ENCODE results near the gene NFE2L3.
A peak's percentile ranks its signal among the peaks of the same experiment; 100 is the strongest.
"Not testable (repeated sequence)": the region's sequence is repeated elsewhere in the genome, so short reads cannot be mapped to it uniquely, and the experiment has no call there.

Gene NFE2L3, protein sequence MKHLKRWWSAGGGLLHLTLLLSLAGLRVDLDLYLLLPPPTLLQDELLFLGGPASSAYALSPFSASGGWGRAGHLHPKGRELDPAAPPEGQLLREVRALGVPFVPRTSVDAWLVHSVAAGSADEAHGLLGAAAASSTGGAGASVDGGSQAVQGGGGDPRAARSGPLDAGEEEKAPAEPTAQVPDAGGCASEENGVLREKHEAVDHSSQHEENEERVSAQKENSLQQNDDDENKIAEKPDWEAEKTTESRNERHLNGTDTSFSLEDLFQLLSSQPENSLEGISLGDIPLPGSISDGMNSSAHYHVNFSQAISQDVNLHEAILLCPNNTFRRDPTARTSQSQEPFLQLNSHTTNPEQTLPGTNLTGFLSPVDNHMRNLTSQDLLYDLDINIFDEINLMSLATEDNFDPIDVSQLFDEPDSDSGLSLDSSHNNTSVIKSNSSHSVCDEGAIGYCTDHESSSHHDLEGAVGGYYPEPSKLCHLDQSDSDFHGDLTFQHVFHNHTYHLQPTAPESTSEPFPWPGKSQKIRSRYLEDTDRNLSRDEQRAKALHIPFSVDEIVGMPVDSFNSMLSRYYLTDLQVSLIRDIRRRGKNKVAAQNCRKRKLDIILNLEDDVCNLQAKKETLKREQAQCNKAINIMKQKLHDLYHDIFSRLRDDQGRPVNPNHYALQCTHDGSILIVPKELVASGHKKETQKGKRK

DNA sequence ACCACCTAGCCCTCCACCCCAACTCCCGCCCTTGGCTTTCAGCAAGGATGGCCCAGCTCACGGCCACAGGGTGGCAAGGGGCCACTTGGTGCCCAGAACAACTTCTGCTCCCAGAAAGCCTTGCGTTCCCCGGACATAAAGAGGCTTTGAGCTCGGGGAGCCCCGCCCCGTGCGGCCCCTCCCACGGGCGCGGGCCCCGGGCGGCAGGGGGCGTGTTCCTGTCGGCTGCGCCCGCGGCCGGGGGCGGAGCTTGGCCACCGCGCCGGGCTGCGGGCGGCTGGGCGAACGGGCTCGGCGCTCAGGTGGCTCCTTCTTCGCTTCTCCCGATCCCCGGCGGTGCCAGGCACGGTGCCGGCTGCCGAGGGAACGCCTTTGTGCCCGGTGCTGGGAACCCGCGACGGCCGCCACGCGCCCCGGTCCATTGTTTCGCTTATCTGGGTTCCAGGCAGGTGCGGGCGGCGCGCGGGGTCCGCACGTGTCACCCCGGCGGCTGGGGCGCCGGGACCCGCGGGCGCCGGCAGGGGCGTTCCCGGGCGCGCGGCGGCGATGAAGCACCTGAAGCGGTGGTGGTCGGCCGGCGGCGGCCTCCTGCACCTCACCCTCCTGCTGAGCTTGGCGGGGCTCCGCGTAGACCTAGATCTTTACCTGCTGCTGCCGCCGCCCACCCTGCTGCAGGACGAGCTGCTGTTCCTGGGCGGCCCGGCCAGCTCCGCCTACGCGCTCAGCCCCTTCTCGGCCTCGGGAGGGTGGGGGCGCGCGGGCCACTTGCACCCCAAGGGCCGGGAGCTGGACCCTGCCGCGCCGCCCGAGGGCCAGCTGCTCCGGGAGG, at the start of gene NFE2L3:
Gene NFE2L3 (plus strand): TSS at position 246 of the 829 bp plus-strand sequence. CDS start 301 bp downstream, at position 547.
- peak; percentile 78 to 83 for DNase-seq

DNA sequence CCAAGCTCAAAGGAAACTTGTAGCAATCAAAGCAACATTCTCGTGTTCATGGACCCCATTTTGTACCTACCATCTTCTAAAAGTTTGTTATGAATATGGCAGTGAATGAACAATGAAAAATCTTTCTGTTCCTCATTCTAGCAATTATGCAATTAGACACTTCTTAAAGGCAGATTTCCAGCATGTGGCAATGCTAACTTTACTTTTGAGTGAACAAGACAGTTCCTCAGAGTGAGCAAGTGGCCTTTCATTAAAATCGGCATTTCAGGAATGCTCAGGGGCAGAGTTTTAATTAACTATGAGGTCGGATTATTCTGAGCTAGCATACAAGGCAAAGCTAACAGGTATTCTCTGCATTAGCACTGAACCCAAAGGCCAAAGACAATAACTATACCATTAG, 48.4 kb upstream of the NFE2L3 start:
- no peak for DNase-seq

DNA sequence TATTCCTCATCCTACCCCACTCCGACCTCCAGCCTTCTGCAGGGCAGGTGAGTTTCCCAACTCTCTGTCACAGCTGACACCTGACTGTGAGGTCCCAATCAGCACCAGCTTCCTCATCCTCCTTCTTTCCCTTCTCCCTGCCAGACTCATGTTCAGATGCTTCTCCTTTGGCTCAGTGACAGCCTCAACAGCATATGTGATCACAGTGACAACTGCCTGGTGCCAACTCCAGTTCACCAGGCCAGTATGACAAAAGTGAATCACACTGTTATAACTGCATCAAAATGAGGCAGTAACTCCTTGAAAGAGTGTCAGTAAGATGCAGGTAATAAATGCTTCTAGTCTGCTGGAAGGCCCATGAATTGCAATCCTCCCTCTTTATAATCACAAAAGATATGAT, 46.8 kb upstream of the NFE2L3 start:
- no peak for DNase-seq

DNA sequence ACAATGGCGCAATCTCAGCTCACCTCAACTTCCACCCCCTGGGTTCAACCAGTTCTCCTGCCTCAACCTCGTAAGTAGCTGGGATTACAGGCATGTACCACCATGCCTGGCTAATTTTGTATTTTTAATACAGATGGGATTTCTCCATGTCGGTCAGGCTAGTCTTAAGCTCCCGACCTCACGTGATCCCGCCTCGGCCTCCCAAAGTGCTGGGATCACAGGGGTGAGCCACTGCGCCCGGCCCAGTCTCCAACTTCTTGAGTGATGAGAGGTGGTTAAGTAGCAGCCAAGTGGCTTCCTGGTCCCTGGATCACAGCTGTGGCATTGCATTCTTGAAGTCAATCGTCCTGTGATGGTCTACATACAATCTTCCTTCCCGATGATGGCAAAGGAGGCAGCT, 46.1 kb upstream of the NFE2L3 start:
- no peak for DNase-seq

DNA sequence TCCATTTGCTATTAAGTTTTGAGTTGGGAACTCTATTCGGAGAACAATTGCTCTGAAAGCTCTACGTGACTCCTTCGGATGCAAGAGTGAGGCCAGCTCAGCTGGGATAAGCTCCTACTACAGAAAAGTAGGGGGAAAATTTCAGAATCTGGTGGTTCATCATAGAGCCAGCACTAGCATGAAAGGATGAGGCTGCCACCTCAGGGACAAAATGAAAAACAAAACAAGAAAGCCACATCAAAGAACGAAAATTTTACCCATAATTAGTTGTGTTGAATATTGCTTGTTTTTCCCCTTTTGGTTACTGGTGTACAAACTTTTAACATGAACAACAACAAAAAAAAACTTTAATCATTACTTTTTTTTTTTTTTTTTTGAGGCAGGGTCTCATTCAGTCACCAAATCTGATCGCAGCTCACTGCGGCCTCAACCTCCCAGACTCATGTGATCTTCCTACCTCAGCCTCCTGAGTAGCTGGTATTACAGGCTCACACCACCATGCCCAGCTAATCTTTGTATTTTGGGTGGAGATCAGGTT, 39.7 kb upstream of the NFE2L3 start:
- no peak for DNase-seq

DNA sequence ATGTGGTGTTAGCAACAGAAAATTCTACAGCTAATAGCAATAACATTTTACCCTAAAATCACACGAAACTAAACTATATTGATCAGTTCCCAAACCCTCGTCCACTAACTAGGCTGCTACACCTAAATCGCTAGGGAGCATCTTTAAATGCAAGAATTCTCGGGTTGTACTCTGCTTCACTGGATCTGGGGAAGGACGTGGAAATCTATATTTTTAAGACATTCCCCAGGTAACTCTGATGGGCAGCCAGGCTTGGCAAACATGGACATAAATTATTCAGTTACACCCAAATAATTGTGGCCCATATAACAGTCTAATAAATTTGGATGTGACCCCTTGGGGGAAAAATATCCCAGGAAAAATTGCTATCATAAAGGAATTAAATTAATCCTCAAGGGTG, 36.3 kb upstream of the NFE2L3 start:
- DNase-seq = no peak

DNA sequence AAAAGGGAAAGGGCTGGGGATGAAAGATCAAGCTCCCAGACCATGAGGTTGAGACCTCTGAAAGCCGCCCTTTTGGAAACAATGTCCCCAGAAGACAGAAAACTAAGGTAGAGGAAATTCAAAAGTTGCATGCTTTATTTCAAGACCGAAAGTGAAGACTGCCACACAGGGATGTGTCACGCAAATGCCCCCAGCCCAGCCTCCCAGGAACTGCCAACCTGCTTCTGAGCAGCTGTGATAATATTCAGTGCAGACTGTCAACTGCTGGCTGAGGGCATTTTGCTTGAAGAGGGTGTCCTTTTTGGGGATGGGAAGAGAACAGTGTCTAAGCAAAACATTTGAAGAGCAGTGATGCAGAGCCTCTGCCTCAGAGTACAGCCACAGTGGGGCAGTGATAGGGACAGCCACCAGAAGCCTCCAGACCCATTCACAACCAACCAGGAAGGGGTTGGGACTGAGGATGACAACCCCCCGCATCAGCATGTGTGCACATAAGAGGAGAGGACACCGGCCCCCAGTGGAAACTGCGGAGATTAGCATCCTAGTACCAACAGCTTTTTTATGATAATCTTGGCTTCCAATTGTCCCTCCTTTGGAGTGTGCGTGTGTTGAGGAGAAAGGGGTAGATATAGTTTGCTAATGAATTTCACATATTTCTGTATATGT, 34.7 kb upstream of the NFE2L3 start:
- no peak for DNase-seq

DNA sequence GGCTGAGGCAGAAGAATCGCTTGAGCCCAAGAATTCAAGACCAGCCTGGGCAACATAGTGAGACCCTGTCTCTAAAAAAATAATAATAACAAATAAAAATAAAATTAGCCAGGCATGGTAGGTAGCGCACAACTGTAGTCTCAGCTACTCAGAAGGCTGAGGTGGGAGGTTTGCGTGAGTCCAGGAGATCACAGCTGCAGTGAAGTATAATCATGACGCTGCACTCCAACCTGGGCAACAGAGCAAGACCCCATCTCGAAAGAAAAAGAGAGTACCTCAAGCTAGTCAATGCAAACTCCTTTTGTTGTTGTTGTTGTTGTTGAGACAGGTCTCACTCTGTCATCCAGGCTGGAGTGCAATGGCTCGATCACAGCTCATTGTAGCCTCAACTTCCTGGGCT, 34.0 kb upstream of the NFE2L3 start:
- no peak for DNase-seq

DNA sequence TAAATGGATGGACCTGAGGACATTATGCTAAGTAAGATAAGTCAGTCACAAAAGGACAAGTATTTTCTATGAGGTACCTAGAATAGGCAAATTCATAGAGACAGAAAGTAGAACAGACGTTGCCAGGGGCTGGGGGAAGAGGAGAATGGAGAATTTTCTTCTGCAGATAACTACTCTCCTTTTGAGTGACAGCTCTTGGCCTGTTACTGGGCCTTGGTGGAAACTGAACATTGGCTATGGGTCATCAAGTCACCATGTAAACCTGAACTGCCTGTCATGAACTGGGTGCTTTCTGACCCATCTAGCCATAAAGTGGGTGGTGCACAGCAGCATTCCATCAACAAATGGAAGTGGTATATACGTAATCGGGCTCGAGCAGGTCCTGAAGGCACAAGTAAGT, 29.3 kb upstream of the NFE2L3 start:
- DNase-seq = no peak

DNA sequence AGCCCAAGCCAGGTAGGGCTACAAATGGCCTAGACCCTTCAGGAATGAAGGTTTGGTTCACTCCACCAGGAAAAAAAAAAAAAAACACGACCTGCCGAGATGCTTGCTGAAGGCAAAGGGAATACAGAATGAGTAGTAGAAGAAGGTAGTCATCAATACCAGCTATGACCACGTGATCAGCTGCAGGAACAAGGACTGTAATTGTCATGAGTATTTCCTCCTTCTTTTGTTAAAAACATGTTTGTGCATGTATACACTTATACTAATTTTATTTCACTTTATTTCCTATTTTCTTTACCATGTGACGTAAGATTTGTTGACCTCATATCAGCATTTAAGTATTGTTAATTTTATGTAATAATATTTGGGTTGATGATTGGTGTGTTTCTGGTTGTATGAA, 27.2 kb upstream of the NFE2L3 start:
- DNase-seq = not testable (repeated sequence)

DNA sequence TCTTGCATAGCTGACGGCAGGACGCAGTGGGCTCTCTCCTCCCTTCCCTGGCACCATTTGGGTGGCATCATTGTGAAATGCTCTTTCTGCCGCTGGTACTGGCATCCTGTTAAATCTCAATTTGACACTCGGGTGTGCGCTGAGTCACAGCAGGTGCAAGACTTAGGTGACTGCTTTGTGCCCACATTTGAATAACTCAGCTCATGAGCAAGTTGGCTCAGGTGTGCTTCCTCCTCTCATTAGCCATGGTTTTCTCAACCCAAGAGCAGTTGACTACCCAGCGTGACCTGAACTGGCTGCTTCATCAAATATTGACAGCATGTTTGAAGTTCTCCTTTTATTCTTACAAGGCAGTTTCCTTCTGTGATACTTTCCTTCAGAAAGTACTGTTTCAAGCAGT, 24.6 kb upstream of the NFE2L3 start:
- DNase-seq = no peak

DNA sequence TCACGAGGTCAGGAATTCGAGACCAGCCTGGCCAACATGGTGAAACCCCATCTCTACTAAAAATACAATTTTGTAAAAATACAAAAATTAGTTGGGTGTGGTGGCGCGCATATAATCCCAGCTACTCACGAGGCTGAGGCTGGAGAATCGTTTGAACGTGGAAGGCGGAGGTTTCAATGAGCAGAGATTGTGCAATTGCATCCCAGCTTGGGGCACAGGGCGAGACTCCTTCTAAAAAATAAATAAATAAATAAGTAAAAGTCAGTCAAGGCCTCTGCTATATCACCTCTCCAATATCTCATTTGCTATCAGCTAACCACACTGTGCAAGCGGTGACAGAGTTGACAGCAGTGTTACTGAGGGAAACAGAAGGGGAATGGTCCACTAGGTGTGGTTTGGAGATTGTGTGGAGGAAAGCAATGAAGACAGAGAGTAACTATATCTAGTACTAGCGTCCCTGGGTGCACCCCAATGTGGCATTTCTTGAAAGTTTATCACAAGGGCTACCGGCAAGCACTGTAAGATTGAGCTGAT, 20.9 kb upstream of the NFE2L3 start:
- DNase-seq = no peak

DNA sequence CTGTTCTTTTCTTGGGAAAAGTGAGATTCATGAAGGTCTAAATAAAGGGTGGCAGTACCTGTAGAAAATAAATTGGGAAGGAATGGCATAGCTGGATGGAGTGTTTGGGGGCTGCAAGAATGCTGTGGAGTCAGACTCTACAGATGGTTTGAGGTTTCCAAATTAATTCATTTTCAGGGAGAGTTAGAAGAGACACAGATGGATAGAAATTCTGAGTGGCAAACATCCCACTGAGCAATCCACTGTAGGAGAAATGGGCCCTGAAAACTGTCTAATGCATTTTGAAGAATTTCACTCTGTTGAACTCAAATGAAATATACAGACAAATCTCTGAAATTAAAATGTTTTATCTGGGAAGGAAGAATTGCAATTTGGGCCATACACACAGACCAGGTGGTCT, 16.9 kb upstream of the NFE2L3 start:
- no peak for DNase-seq

DNA sequence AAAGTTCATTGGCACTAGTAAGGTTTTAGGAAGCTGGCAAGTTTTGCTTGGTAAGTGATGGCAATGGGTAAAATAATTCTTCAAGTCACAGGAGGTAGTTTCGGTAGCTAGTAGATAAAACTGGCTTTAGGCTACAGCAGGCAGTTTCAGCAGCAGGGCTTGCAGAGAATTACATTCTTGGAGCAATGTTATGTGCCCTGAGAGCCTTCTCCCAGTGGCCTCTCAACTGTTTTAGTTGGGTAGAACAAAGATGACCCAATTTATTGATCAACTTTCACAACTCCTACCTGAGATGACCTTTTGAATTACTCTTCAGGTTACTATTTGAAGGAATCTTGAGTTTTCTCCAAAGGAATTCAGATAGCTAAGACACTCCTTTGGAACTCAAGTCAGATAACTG, 16.4 kb upstream of the NFE2L3 start:
- DNase-seq = no peak

DNA sequence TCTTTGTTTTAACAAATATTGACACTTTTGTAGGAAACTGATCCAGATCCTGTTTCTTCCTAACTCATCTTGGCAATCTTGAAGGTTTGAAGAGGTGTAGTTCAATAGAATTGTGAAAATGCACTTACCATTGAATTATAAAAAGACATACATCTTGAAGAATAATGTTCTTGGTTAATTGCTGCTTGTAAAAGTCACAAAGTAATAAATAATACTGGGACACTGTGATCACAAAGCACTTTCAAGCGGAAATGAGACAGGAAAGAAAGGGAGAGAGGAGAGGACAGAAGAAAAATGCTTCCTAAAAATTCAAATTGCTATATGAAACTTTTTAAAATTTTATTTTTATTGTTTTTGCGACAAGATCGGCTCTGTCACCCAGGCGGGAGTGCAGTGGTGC, 15.2 kb upstream of the NFE2L3 start:
- DNase-seq = no peak

DNA sequence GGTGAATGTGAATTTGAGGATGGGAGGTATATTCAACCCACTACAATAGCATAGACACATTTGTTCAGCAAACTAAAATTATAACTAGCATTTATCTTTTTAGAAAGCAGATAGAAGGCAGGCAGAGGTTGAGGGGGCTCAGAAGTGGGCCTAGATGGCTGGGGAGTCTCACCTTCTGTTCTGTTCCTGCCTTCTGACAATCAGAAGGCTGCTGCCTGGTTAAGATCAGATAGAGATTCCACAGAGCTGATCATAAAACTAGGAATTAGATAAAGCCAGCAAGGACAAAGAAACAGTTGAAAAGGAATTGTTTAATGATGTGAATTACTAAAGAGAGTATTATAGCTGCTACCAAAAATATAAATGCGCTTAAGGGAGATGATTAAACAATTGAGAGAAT, 11.6 kb upstream of the NFE2L3 start:
- DNase-seq = no peak

DNA sequence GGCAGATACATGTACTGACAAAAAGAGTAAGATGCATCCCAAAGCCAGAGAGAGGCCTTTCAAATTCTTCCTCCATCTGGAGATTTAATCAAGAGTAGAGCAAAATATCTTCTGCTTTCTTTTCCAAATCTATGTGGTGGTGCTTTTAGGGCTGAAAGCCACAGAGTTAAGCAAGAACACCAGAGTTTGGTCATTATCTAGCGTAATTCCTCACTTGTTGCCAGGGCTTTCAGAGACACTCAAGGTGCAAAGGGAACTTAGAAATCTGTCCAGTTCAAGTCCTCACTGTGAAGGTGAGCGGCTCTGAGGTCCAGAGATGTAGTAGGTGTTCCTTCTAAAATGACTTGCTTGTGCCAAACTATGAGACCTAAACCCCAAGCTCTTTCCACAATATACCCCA, 10.9 kb upstream of the NFE2L3 start:
- no peak for DNase-seq

DNA sequence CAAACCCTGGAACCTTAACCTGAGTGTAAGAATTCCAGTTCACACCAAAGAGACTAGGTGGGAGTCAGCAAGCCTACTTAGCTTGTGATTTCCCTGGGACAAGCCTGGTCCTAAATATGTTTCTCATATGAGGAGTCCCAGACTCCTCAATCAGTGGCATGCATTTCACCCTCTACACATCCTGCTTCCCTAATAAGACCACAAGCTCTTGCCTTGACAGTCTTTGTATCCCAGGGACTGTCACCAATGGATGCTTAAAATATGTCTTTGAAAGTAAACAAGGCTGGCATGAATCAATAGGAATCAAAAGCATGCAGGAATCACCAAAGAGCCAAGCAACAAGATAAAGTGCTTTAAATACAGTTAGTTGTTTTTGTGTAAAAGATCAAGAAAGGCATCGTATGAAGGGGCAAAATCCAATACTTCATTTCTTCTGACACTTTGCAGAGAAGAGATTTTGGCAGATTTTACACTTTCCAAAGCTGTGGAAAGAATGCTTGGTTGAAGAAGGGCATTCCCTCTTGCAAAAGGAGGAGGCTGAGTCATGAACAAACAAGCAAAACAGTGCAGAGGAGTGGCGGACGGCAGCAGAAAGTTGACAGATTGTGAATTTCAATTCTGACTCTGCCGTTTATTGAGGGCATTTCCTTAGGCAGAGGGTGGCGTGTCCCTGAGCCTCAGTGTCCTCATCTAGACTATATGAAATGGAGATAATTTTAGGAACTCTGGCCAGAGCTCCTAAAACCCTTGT, 8.5 kb upstream of the NFE2L3 start:
- DNase-seq = no peak

DNA sequence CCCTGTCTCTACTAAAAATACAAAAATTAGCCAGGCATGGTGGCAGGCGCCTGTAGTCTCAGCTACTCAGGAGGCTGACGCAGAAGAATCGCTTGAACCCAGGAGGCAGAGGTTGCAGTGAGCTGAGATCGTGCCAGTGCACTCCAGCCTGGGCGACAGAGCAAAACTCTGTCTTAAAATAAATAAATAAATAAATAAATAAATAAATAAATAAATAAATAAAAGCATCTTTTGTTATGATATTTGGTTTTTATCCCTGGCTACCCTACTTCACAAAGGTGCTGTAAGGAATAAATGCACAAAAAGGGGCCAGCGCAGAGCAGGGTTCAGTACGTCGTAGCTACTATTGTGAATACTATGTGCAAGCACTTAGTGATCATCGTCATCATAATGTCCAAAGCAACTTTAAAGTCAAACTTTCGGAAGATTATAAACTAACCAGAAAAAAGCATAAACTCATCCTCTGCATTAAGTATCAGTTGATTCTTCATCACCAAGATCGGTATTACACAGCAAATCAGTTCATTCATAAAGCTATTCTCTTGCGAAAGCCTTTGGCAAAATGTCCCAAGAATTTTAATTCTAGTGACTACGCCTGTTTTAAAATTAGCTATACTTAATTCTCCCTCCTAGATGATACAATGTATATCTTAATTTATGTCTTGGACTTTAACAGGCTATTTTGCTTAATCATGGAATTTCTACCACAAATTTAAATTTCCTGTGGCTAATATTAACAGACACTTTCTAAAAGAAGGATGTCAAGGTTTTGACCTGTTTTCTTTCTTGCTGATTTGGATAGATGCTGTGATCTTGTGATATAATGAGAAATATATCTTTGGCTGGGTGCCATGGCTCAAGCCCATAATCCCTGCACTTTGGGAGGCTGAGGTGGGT, 7.6 kb upstream of the NFE2L3 start:
- no peak for DNase-seq

DNA sequence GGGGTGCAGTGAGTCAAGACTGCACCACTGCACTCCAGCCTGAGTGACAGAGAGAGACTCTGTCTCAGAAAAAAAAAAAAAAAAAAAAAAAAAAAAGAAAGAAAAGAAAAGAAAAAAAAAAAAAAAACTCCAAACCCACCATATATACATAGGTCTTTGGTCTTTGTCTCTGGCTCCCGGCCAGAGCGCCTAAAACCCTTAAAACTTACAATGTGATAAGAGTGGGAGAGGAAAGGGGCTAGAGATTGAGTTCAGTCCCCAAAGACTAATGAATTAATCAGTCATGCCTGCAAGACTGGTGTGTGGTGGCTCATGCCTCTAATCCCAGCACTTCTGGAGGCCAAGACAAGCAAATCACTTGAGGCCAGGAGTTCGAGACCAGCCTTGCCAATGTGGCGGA, 6.8 kb upstream of the NFE2L3 start:
- no peak for DNase-seq

DNA sequence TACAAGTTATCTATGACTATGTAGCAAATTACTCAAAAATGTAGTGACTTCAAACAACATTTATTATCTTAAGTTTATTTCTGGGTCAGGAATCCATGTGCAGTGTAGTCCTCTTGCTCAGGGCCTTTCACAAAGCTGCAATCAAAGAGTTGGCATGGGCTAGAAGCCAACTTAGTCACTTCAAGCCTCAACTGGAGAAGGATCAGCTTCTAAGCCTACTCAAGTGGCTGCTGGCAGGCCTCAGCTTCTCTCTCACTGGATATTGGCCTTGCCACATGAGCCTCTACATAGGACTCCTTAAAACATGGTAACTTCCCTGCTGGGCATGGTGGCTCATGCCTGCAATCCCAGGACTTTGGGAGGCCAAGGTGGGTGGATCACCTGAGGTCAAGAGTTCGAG, 5.0 kb upstream of the NFE2L3 start:
- no peak for DNase-seq
